GM12892 (cell line): ENCODE results near the gene PKNOX1.
"Not testable (repeated sequence)": the region's sequence is repeated elsewhere in the genome, so short reads cannot be mapped to it uniquely, and the experiment has no call there.

Source experiments
- DNase-seq: peaks from one replicate; pipeline ENCODE4 v3.0.0; 2011; ENCODE audit not compliant: insufficient read length
- FAIRE-seq: peaks from 2 replicates; lab custom pipeline; 2011; peaks lifted over from hg19 to GRCh38; lab: Jason Lieb, UNC
- POLR2A ChIP-seq: IDR thresholded peaks from 2 replicates; pipeline ENCODE4 v1.6.1; 2011; ENCODE audit warnings: low read depth, low read length, control low read depth
- POLR2AphosphoS5 ChIP-seq: IDR thresholded peaks from 2 replicates; pipeline ENCODE4 v1.6.1; 2011; ENCODE audit warnings: low read depth, low read length, control low read depth
- TAF1 ChIP-seq: IDR thresholded peaks from 2 replicates; pipeline ENCODE4 v1.6.1; 2011; ENCODE audit warnings: low read depth, mild to moderate bottlenecking, control low read depth, low read length, borderline replicate concordance

The PKNOX1 gene

GRCh38 chr21:42937960-42938605 is 36.3 kb upstream of the PKNOX1 start:
- DNase-seq (no peak), FAIRE-seq (no peak)
- TF ChIP-seq TAF1, result no peak

- not testable (repeated sequence) for FAIRE-seq, DNase-seq
Observed at GRCh38 chr21:42938606-42938995, 35.8 kb upstream of the PKNOX1 start.

- no peak for FAIRE-seq
- DNase-seq, result no peak
- TF ChIP-seq POLR2AphosphoS5 (no peak), POLR2A (no peak), TAF1 (no peak)
Observed at GRCh38 chr21:42939582-42940413, 34.6 kb upstream of the PKNOX1 start.

- no peak for FAIRE-seq
- DNase-seq, result no peak
- TF ChIP-seq TAF1 (no peak), POLR2A (no peak), POLR2AphosphoS5 (no peak)
Observed at GRCh38 chr21:42941696-42942085, 32.7 kb upstream of the PKNOX1 start.

DNA sequence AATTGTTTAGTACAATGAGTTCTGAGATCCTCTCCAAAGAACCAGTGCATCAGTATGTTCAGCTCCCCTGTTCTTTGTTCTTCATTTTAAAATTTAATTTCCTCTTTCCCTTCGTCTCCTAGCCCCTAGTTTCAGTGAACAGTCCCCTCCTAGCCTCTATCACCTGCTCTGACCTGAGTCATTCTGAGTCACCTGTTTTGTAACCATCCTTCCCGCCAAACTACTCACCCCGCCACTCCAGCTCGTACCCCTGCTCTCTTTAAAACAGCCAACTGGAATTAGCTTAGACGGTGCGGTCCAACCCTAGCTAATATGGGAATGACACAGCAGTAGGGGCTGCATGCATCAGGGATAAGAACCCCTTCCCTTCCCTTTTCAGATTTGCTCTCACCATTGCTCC is 32.1 kb upstream of the PKNOX1 start:
- DNase-seq (no peak), FAIRE-seq (no peak)
- TF ChIP-seq POLR2AphosphoS5 (no peak), TAF1 (no peak), POLR2A (no peak)

DNA sequence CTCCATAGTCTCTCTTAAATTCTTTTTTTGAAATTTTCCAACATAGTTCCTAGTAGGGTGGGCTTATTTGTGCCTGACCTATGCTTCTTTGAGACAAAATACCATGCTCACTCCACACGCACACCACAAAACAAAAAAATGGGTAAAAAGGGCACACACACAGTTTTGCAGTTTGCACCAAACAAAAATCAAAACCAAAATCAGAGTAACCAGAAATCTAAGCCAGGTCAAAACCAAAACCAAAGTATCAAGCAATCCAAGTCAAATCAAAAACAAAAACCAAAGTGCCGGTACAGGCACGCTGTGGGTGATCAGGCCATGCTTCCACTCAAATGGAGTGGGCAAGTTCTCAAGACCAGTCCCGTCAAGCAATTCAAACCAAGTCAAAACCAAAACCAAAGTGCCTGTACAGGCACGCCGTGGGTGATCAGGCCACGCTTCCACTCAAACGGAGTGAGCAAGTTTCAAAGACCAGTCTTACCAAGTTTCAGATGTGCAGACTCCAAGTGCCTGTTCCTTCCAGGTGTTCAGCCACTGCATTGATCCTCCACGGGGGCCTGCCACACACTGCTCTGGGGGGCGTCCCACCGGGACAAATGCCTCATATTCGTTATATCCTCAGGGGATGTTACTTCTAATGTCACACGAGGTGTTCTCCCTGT is 25.1 kb upstream of the PKNOX1 start:
- not testable (repeated sequence) for DNase-seq, FAIRE-seq

DNA sequence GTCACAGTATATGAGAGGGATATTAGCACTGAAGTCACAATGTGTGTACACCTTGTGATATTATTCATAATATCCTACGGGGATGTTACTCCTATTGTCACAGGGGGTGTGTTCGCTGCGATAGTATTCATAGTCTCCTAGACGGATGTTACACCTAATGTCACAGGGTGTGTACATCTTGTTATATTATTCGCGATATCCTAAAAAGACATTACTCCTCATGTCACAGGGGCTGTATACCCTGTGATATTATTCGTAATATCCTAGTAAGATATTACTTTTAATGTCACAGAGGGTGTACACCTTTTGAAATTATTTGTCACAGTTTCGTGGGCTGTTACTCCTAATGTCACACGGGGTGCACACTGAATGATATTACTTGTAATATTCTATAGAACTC is 23.2 kb upstream of the PKNOX1 start:
- not testable (repeated sequence) for FAIRE-seq, DNase-seq

DNA sequence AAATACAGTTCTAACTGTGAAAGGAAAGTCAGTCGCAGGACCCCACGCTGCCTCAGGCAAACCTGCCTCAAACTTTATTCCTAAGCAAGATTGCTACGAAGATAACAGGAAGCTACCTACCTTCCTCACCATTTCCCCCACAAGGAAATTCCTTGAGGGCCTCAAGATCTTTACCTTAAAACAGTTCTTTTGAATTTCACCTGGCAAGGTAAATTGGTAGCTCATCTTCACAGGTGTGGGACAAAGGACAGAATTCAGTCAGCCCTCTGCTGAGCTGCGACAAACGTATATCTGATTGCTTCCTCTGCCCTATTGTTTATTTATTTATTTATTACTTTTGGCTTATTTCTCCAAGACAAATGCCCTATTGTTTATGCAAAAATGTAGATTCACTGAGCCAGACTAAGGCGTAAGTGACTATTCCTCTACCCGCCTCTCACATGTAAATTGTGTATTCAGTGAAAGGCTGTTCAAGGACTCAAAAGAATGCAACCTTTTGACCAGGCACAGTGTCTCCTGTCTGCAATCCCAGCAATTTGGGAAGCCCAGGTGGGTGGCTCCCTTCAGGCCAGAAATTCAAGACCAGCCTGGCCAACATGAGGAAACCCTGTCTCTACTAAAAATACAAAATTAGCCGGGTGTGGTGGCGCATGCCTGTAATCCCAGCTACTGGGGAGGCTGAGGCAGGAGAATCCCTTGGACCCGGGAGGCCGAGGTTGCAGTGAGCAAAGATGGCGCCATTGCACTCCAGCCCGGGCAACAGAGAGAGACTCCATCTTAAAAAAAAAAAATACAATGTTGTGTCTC is 17.3 kb upstream of the PKNOX1 start:
- DNase-seq (no peak), FAIRE-seq (no peak)
- no peak for TF ChIP-seq POLR2A
- no peak for TF ChIP-seq POLR2AphosphoS5

DNA sequence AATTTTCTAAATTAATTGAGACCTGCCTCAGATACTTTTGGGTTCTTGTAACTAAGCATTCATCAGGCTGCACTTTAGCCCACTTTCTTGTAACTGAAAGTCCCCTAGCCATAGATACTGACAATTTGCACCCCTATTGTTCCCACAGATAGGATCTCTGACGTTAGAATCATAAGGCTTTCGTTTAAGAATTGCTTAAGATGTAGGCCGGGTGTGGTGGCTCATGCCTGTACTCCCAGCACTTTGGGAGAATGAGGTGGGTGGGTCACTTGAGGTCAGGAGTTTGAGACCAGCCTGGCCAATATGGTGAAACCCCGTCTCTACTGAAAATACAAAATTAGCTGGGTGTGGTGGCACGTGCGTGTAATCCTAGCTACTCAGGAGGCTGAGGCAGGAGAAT is 16.2 kb upstream of the PKNOX1 start:
- DNase-seq, FAIRE-seq: not testable (repeated sequence)

- FAIRE-seq (no peak), DNase-seq (no peak)
- no peak for TF ChIP-seq TAF1
- TF ChIP-seq POLR2AphosphoS5, result no peak
- TF ChIP-seq POLR2A, result no peak
Observed at GRCh38 chr21:42959728-42960127, 14.6 kb upstream of the PKNOX1 start.

DNA sequence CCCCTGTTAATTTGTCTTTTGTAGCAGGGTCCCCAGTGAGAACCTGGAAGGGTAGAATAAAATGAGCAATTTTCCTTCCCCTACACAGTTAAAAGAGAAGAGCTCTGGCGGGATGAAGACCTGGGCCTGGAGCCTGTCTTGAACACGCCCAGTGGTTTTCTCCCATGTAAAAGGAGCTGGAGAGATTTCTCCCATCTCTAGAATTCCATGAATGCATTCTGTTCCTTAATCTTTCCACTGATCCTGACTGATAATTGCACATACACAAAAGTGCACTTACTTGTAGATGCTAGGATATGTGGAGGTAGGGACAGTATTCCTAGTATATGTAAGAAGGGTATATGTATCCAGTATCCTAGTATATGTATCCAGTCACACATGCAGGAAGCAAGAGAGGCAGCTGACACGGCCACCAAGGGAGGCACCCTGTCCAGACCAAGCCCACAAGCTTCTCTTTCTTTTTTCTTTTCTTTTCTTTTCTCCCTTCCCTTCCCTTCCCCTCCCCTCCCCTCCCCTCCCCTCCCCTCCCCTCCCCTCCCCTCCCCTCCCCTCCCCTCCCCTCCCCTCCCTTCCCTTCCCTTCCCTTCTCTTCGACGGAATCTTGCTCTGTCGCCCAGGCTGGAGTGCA is 11.9 kb upstream of the PKNOX1 start:
- no peak for DNase-seq
- FAIRE-seq, result no peak
- TF ChIP-seq POLR2AphosphoS5 (no peak), POLR2A (no peak)

DNA sequence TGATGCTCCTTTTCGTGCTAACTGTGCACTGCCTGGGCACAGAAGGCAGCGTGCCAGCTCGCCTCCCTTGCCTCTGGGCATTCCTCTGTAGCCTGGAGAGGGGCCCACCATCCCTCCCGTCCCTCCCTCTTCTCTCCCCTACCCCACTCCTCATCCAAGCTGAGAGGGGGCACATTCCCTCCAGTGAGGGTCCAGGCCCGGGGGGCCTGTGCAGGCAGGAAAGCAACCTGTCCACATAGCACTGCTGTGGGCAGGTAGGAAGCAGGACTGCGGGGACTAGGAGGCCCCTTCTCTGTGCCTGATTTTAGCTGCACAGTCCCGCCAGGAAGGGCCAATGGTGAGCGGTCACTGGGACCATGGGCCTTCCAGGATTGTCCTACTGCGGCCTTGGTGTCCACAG is 10.3 kb upstream of the PKNOX1 start:
- no peak for FAIRE-seq
- TF ChIP-seq TAF1 (no peak), POLR2AphosphoS5 (no peak), POLR2A (no peak)
- DNase-seq, result no peak
